ENCODE results near the gene MLYCD. TPM values are rescaled to one million over a fixed set of nuclear protein-coding genes. Genes with fewer than 3 reads are reported as not detected.

MLYCD gene
- total RNA-seq, 1 donor from 2014 or later: 10.4 TPM

DNA sequence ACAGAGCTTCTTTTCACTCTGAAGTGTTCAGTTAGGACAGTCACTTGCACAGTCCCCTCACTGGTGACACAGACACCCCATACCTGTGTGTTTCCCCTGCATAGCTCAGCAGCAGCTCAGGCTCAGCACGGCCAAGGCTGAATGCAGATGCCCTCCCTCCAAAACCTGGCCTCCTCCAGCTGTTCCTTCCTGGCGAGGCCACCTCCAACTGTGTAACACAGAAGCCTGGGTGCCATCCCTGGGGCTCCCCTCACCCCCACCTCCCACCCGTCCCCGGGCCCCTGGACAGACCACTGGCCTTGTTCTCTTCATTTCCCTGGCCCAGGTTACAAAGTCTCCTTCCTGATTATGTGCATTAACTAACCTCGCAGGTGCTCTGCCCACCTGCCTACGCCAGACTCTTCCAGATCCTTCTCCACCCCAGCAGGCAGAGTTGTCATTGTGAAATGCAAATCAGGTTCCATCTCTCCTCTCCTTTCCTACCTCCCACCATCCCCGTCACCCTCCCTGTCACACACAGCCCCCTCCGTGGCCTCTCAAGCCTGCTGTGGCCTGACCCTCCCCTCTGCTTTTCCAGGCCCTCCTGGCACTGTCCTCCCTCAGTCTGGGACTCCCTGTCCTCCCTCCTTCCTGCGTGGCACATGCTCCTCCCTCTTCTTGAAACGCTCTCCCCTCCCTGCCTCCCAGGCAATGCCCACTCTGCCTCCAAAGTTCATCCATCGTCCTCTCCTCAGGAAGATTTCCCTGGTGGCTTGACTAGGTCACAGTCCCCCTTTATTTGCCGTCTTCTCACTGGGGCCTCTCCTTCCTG is 26.4 kb downstream of the MLYCD start:
- DNase-seq (ENCODE audit: low spot score): no peak

DNA sequence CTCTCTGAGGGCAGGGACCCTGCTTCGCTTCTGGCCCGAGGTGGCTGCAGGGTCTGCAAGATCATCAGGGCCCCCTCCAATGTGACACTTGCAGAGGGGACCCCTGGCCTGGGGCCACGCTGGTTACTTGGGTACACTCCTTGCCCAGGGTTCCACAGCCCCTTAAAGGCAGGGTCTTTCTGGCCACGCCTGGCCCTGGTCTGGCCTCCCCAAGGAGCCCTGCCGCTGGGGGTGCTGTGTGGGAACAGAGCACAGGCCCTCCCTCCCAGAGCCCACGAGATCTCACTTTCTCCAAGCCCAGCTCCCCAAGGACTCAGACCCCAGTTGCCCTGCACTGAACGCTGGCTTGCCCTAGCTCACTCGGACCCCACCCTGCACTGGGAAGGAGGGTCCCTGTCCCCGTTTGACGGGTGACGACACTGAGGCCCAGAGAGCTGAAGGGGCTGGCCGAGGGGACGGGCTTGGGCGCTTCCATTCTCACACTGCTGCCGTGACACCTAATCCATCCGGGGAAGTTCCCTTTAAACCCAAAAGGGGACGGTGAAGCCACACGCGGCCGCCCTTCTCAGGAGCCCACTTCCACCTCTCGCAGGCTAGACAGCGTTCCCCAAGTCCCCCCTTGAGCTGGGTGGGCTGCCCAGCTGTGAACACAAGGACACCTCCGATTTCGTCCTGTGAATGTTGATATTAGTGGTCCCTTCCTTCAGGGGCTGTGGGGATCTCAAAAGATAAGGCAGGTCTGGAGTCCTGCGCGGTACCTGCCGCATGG is 27.2 kb downstream of the MLYCD start:
- DNase-seq (ENCODE audit: low spot score): no peak

DNA sequence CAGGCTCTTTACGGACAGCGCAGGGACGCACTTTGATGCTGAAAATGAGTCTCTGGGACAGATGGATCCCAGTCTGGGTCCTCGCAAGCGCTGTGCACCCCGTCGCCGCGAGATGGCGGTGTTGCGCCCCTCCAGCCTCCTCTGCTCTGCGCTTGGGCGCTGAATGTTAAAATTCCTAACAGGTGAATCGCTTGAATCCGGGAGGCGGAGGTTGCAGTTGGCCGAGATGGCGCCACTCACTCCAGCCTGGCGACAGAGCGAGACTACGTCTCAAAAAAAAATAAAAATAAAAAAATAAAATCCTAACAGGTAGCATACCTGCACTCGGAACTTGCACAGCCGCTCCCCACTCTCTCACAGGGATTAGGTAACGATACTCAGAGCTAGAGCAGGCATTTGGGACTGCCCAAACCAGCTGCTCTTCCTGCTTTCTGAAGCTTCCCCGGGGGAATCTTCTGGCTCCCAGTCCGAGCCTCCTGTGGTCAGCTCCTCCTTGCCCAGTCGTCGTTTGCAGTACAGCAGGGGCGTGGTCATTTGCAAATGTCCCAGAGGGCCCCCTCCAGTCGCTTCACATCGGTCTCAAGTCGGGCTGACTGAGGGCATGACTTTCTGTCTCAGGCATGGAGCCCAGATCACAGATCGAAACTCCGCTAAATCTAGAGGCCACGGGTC is 27.9 kb downstream of the MLYCD start:
- DNase-seq (ENCODE audit: low spot score): no peak

DNA sequence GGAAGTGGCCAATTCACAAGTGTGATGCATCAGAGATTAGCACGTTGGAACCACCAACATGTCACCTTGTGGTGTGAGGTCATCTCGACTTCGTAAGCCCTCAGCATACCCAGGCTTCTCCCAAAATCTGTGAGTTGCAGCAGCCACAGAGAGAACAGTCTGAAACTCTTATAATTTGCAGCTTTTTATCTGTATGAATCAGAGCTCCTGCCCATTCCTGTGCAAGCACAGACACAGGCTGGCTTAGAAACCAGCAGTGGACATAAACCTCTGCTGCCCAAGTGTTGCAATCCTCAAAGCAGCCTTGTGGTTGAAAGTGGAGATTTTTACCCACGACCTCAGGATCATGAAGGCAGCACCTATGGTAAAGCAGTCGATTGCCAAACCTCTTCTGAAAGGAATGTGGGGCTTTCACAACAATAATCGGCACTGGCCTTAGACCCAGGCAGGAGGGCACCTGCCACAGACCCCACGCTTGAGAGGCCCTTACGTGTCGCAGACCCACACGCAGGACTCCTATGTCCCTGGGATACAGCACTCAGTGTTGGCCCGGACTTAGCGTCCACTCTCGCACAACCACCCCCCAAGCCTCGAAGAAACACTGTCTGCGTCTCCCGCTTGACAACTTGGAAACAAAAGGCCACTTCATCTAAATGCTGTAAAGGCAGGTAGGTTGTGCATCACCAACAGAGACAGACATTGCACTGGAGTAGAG is 29.6 kb downstream of the MLYCD start:
- no peak for DNase-seq (ENCODE audit: low spot score)

DNA sequence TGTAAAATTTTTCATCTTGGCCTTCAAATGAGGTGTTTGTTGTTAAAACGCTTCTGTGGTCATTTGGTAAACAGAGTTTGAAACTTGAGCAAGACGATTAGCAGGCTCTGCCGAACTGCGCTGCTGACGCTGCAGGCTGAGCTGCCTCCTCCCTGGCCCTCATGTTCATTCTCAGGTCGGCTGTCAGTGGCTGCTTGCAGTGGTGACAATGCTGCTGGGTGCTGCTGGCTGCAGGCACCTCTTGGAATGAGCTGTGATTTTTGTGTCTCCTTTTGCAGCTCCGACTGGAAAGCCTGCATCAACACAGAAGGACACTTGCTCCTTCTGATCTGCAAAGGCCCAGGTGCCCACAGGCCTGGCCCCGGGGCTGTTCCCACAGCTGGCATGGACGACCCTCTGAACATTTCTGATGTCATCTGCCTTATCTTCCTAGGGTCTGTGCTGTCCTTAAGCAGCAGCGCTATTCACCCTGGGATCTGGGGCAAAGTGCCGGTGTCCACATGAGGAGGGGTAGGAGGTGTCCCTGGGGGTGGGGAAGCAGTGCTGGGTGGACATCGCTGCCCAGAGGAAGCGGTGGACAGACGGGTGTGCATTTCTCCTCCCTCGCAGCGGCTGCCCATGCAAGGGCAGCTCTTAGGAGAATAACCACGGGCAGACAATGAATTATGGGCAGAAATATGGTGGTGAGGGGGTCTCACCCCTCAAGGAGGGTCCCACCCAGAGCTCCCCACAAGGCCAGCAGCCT is 31.1 kb downstream of the MLYCD start:
- no peak for DNase-seq (ENCODE audit: low spot score)

DNA sequence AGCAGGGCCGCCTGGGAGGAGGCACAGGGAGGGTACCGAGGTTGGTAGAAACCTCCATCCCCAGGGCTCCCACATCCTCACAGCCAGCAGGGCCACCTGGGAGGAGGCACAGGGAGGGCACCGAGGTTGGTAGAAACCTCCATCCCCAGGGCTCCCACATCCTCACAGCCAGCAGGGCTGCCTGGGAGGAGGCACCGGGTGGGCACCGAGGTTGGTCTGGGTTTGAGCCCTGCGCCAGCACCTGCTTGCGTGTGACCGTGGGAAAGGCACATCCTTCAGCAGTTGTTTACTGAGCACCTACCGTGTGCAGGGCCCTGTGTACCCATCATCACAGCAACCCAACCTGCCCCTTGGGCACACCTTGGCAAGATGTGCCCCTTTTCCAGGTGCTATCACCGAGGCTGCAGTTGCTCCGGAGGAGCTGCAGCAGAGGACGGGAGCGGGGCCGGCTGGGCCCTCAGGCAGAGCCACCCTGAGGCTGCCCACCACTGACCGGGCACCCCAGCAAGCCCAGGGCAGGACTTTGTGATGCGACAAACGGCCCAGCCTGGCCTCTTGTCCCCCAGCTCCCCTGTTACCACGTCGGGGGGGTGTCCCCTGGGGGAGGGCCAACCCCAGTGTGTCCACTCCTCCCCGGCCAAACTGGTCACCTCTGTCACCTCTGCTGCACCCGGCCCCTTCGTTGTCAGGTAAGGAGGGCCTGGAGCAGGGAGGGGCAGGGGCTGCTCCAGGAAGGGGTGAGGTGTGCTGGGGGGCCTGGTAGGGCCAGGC is 32.0 kb downstream of the MLYCD start:
- no peak for DNase-seq (ENCODE audit: low spot score)

DNA sequence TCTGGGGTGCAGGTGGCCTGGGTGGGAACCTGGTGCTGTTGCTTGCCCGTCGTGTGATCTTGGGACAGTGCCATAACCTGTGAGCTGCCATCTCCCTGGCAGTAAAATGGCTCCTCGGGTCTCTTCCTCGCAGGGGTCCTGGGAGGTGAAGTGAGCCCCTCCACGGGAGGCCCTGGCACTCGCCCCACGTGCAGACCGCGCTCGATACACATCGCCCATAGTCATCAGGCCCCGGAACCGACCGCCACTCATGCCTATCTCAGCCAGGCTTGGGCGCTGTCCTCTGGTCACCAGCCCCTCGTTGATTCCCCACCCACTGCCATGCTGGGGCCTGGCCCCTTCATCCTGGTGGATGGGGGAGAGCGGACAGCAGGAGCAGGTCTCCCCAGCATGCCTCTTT is 32.6 kb downstream of the MLYCD start:
- DNase-seq (ENCODE audit: low spot score): no peak

DNA sequence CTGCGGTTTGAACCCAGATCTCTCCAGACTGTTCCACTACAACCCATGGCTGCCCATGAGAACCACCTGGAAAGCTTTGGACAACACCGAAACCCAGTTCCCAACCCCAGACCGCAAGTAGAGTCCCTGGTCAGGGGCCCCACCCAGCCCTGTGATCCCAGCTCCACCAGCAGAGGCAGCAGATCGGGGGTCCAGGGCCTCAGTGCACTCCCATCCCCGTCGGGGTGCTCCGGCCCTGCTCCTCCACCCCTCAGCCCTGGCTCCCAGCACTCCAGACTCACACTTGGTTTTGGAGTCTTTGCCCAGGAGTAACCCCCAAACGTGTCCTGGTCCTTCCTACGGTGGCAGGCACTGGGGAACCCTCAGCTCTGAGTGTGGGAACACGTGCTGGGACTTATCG is 33.4 kb downstream of the MLYCD start:
- no peak for DNase-seq (ENCODE audit: low spot score)

DNA sequence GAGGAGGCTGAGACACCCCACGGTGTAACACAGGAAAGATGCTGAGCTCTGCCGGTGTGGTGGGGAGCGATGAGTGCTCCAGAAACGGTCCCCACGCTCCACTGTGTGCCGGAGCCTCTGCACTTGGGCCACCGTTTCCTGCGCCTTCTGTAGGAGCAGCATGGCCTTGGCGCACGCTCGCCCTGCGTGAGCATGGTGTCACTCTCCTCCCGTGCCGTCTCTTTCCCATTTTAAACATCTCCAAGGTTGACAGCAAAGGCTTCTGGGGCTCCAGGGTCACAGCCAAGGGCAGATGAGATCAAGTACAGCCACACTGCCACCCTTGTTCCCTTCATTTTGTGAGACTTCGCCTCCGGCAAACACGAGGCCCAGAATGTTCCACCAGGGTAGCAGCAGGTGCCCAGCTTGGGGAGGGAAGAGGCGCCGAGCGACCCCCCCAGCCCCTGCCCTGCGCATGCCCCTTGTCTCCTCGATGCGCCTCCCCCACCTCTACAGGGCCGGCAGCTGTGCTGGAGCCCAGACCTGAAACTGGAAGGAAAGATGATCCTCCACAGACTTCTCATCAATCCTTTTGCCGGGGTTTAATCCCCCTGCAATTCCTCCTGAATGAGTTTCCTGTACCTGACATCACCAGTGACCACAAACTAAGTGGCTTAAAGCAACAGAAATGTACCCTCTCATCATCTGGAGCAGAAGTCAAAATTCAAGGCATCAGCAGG is 34.2 kb downstream of the MLYCD start:
- DNase-seq (ENCODE audit: low spot score): no peak

DNA sequence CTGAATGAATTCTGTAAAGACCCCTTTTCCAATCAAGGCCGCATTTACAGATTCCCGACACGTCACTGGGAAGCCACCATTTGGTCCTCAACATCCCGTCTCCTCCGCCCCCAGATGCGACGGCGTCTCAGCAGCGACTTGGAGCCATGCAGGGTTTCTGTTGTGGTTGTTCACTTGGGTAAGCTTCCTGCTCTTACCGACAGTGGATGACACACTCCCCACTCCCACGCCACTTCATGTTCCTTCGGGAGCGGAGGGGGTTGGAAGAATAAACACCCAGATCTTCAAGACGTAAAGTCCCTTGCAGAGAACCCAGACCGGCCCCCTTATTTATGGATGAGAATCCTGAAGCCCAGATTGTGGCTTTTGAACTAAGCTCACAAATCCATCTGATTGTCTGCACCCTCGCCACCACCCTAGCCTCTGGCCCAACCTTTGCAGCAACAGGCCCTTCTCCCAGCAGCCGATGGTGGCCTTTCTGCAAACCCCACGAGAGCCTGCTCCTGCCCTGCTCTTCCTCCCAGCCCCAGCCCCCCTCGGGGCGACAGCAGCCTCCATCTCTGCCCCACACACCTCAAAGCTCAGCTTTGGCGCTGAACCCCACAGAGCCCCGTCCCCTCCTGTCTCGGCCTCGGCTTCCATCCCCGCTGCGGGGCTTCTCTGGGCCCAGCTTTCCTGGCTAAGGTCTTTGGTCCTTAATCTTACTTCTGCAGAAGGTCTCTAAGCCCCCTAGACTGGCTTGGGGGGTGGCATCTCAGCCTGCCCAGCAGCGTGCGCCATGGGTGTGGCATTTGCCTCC is 35.2 kb downstream of the MLYCD start:
- no peak for DNase-seq (ENCODE audit: low spot score)

DNA sequence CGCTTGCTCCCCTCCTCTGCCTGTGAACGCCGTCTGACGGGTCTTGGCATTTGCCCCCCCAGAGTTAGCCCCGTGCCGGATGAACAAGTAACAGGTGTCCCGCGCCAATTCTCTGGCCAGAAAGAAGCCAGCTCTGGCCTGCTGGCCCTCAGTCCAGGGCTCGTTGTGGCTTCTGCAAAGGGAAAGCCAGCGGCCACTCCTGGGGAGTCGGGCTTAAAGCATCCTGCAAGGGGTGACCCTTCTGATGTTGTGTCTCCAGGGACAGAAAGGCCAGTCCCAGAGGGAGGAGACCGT is 35.7 kb downstream of the MLYCD start:
- no peak for DNase-seq (ENCODE audit: low spot score)

DNA sequence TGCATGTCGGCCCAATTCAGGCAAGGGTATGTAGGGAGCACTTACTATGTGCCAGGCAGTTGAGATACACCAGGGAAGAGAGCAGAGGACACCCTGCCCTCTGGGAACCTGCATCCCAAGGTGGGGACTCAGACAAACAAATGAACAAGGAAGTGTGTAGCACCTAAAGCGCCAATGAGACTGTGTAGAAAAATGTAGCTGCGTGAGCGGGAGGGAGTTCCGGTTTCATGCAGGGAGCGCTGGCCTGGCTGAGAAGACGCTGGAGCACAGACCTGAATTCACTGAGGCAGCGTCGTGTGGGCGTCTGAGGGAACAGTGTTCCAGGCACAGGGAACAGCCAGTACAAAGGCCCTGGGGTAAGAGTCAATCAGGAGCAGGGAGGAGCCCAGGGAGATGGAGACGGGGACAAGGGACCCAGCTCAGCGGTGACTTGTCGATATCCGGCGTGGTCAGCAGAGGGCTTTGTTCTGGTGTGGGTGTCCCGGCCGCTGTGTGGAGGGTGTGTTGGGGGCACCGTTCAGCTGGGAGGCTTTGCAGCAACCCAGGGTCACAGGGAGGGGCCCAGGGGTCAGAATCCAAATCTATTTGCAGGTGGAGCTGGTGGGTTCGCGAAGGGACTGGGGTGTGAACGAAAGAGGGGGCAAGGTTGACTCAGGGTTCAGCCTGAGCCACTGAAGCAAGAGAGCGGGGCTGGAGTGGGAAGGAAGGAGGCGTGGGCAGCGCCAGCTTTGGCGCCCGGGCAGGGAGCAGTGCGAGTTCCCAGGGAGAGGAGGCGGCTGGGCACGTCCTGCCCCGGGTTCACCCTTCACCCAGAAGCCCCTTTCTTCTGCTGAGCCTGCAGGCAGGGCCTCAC is 36.3 kb downstream of the MLYCD start:
- DNase-seq (ENCODE audit: low spot score): no peak

DNA sequence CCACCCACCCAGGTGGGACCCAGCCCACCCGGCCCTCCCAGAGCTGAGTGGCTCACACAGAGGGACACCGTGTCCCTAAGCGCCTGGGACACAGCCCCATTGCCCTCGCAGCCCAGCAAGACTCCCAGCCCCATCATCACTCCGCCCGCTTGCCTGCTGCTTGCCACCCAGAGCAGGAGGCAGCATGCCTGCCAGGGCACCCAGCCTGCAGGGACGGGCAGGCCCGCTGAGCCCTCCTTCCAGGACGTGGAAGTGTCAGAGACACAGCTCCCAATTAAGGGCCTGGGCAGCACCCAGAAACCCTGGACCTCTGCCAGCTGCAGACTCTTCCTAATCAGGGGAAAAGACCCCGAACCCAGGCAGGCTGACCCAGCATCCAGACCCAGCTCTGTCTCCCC is 36.9 kb downstream of the MLYCD start:
- DNase-seq (ENCODE audit: low spot score): no peak

DNA sequence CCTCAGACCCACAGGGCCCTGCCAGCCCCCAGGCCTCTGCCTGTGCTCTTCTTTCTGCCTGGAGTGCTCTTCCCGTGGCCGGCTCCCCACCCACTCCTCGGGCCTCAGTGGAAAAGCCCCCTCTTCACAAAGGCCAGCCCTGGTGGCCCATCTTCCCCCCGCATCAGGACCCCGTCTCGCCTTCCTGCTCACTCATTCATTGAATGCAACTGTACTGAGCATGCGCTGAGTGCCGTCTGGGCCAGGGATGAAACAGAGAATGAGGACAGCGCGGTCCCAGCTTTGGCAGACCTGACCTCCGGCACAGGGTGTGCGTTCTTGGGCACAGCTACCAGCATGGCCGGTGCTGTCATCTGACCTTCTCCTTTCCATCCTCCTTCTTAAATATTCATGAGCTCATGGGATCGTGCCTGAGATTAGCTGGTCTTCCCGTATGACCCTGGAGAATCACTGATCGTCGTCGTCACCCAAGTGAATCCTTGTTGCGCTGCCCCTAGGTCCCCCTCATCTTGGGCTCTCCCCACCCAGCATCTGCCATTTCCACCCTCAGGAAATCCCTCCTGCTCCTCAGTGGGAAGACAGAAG is 37.8 kb downstream of the MLYCD start:
- no peak for DNase-seq (ENCODE audit: low spot score)

DNA sequence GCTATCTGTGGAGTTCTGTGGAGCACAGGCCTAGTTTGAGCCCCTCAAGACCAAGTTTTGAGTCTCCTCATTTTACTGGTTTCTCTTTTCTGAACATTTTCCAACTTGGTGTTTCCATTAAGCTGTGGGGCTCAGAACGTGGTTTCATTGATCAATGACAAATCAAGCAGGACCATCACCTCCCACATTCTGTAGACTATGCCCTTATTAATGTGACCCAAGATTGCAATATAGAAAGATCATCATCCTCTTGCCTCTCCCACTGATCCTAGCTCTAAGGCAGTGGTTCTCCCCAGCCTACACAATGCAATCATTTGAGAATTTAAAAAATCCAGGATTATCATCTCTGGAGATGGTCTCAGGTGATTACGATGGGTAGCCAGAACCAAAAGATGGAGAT is 38.4 kb downstream of the MLYCD start:
- no peak for DNase-seq (ENCODE audit: low spot score)

DNA sequence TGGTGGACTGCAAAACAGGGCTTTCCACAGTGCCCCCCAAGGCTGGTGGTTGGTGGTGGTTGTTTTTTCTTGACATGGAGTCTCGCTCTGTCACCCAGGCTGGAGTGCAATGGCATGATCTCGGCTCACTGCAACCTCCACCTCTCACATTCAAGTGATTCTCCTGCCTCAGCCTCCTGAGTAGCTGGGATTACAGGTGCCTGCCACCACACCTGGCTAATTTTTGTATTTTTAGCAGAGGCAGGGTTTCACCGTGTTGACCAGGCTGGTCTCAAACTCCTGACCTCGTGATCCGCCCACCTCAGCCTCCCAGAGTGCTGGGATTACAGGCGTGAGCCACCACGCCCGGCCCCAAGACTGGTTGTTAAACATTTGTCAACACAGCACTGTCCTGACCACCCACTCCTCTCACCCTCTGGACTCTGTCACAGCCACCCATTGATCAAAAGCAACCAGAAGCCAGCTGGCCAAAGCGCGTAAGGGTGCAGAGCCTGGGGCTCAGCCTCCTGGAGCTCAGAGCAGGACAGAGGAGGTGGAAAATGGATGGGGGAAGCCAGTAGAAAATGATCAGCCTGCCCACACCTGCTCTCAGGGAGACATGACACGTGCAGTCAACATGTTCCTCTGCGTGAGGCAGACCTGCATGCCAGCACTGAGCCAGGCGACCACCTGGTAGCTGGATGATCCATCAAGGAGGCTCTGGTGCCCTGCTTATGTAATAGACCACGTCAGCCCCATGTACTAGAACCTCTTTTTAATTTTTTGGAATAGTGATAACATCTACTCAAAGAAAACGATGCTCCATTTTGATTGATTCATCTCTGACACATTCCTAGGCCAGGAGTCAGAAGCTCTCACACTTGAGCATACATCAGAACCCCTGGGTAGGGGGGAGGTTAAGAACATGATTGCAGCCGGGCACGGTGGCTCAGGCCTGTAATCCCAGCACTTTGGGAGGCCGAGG is 39.3 kb downstream of the MLYCD start:
- no peak for DNase-seq (ENCODE audit: low spot score)

Data from mesenteric fat pad (tissue), 1 donor.